ENCODE results near the gene IFITM2. TPM values are rescaled to one million over a fixed set of nuclear protein-coding genes. Genes with fewer than 3 reads are reported as not detected.
"Not testable (repeated sequence)": the region's sequence is repeated elsewhere in the genome, so short reads cannot be mapped to it uniquely, and the experiment has no call there.

The IFITM2 gene
- total and polyA plus RNA-seq, 4 donors = 26.3 to 132 (median 58.9) TPM

- WGBS (ENCODE audit: insufficient coverage) = 37% methylated on average over 26 of the region's 26 CpGs
- H3K27me3 ChIP-seq (ENCODE audit: control insufficient read depth, insufficient read depth, low read length) = peaks cover 74% of the 10 kb centered on the region
- H3K36me3 ChIP-seq (ENCODE audit: control insufficient read depth, insufficient read depth, low read length) = no peaks in the 10 kb centered on the region
- no peaks in the 10 kb centered on the region for H3K9me3 ChIP-seq (ENCODE audit: control insufficient read depth, insufficient read depth, low read length)
- no peak overlapping the region for H3K27ac ChIP-seq (ENCODE audit: low read depth, low read length)
- no peak for DNase-seq (ENCODE audit: low read depth in 4 of 6, low spot score in 6 of 6)
- no peak overlapping the region for H3K4me3 ChIP-seq (ENCODE audit: low read depth, low read length)
- H3K4me1 ChIP-seq (ENCODE audit: control insufficient read depth, insufficient read depth, low read length) = peaks cover 15% of the 10 kb centered on the region
Observed at GRCh38 chr11:281486-282161, 26.0 kb upstream of the IFITM2 start.

GRCh38 chr11:282171-282570, 25.4 kb upstream of the IFITM2 start:
- Histone ChIP-seq H3K27me3 (ENCODE audit: control insufficient read depth, insufficient read depth, low read length) (peaks cover 78% of the 10 kb centered on the region), H3K36me3 (ENCODE audit: control insufficient read depth, insufficient read depth, low read length) (no peaks in the 10 kb centered on the region), H3K27ac (ENCODE audit: low read depth, low read length) (no peak overlapping the region), H3K4me3 (ENCODE audit: low read depth, low read length) (no peak overlapping the region), H3K9me3 (ENCODE audit: control insufficient read depth, insufficient read depth, low read length) (no peaks in the 10 kb centered on the region), H3K4me1 (ENCODE audit: control insufficient read depth, insufficient read depth, low read length) (peaks cover 15% of the 10 kb centered on the region)
- no peak for DNase-seq (ENCODE audit: low read depth in 4 of 6, low spot score in 6 of 6)
- 65% methylated on average over 4 of the region's 4 CpGs for WGBS (ENCODE audit: insufficient coverage)

GRCh38 chr11:282630-283360, 24.8 kb upstream of the IFITM2 start:
- H3K36me3 ChIP-seq (ENCODE audit: control insufficient read depth, insufficient read depth, low read length) = no peaks in the 10 kb centered on the region
- no peak overlapping the region for H3K4me3 ChIP-seq (ENCODE audit: low read depth, low read length)
- H3K27me3 ChIP-seq (ENCODE audit: control insufficient read depth, insufficient read depth, low read length) = peaks cover 80% of the 10 kb centered on the region
- no peaks in the 10 kb centered on the region for H3K9me3 ChIP-seq (ENCODE audit: control insufficient read depth, insufficient read depth, low read length)
- H3K27ac ChIP-seq (ENCODE audit: low read depth, low read length) = no peak overlapping the region
- DNase-seq (ENCODE audit: low read depth in 4 of 6, low spot score in 6 of 6) = no peak
- peaks cover 16% of the 10 kb centered on the region for H3K4me1 ChIP-seq (ENCODE audit: control insufficient read depth, insufficient read depth, low read length)
- 71% methylated on average over 10 of the region's 13 CpGs for WGBS (ENCODE audit: insufficient coverage)

GRCh38 chr11:283405-284104, 24.1 kb upstream of the IFITM2 start:
- Histone ChIP-seq H3K9me3 (ENCODE audit: control insufficient read depth, insufficient read depth, low read length) (no peaks in the 10 kb centered on the region), H3K27ac (ENCODE audit: low read depth, low read length) (no peak overlapping the region), H3K36me3 (ENCODE audit: control insufficient read depth, insufficient read depth, low read length) (no peaks in the 10 kb centered on the region), H3K4me1 (ENCODE audit: control insufficient read depth, insufficient read depth, low read length) (peaks cover 23% of the 10 kb centered on the region), H3K4me3 (ENCODE audit: low read depth, low read length) (no peak overlapping the region), H3K27me3 (ENCODE audit: control insufficient read depth, insufficient read depth, low read length) (peaks cover 80% of the 10 kb centered on the region)
- 85% methylated on average over 15 of the region's 23 CpGs for WGBS (ENCODE audit: insufficient coverage)
- DNase-seq (ENCODE audit: low read depth in 4 of 6, low spot score in 6 of 6) = no peak

- DNase-seq (ENCODE audit: low read depth in 4 of 6, low spot score in 6 of 6) = no peak
- Histone ChIP-seq H3K36me3 (ENCODE audit: control insufficient read depth, insufficient read depth, low read length) (no peaks in the 10 kb centered on the region), H3K4me3 (ENCODE audit: low read depth, low read length) (no peak overlapping the region), H3K27me3 (ENCODE audit: control insufficient read depth, insufficient read depth, low read length) (peaks cover 73% of the 10 kb centered on the region), H3K27ac (ENCODE audit: low read depth, low read length) (no peak overlapping the region), H3K4me1 (ENCODE audit: control insufficient read depth, insufficient read depth, low read length) (peaks cover 24% of the 10 kb centered on the region), H3K9me3 (ENCODE audit: control insufficient read depth, insufficient read depth, low read length) (no peaks in the 10 kb centered on the region)
- WGBS (ENCODE audit: insufficient coverage) = 80% methylated on average over 22 of the region's 24 CpGs
Observed at GRCh38 chr11:284105-285020, 23.3 kb upstream of the IFITM2 start.

GRCh38 chr11:285021-285893, 22.4 kb upstream of the IFITM2 start:
- H3K27me3 ChIP-seq (ENCODE audit: control insufficient read depth, insufficient read depth, low read length) = peaks cover 69% of the 10 kb centered on the region
- peaks cover 26% of the 10 kb centered on the region for H3K4me1 ChIP-seq (ENCODE audit: control insufficient read depth, insufficient read depth, low read length)
- H3K27ac ChIP-seq (ENCODE audit: low read depth, low read length) = no peak overlapping the region
- H3K36me3 ChIP-seq (ENCODE audit: control insufficient read depth, insufficient read depth, low read length) = peaks cover 3% of the 10 kb centered on the region
- H3K4me3 ChIP-seq (ENCODE audit: low read depth, low read length) = no peak overlapping the region
- H3K9me3 ChIP-seq (ENCODE audit: control insufficient read depth, insufficient read depth, low read length) = no peaks in the 10 kb centered on the region
- DNase-seq (ENCODE audit: low read depth in 4 of 6, low spot score in 6 of 6) = no peak
- WGBS (ENCODE audit: insufficient coverage) = 84% methylated on average over 29 of the region's 29 CpGs

- 94% methylated on average over 4 of the region's 8 CpGs for WGBS (ENCODE audit: insufficient coverage)
- Histone ChIP-seq H3K27ac (ENCODE audit: low read depth, low read length) (no peak overlapping the region), H3K9me3 (ENCODE audit: control insufficient read depth, insufficient read depth, low read length) (no peaks in the 10 kb centered on the region), H3K4me1 (ENCODE audit: control insufficient read depth, insufficient read depth, low read length) (peaks cover 23% of the 10 kb centered on the region), H3K36me3 (ENCODE audit: control insufficient read depth, insufficient read depth, low read length) (peaks cover 8% of the 10 kb centered on the region), H3K27me3 (ENCODE audit: control insufficient read depth, insufficient read depth, low read length) (peaks cover 65% of the 10 kb centered on the region), H3K4me3 (ENCODE audit: low read depth, low read length) (no peak overlapping the region)
- DNase-seq (ENCODE audit: low read depth in 4 of 6, low spot score in 6 of 6) = no peak
Observed at GRCh38 chr11:285894-286220, 21.8 kb upstream of the IFITM2 start.

- DNase-seq (ENCODE audit: low read depth in 4 of 6, low spot score in 6 of 6); H3K4me3 ChIP-seq (ENCODE audit: low read depth, low read length); H3K27ac ChIP-seq (ENCODE audit: low read depth, low read length); H3K9me3 ChIP-seq (ENCODE audit: control insufficient read depth, insufficient read depth, low read length): not testable (repeated sequence)
- WGBS (ENCODE audit: insufficient coverage) = 89% methylated on average over 23 of the region's 27 CpGs
- peaks cover 51% of the 10 kb centered on the region for H3K27me3 ChIP-seq (ENCODE audit: control insufficient read depth, insufficient read depth, low read length)
- H3K36me3 ChIP-seq (ENCODE audit: control insufficient read depth, insufficient read depth, low read length) = peaks cover 12% of the 10 kb centered on the region
- H3K4me1 ChIP-seq (ENCODE audit: control insufficient read depth, insufficient read depth, low read length) = peaks cover 16% of the 10 kb centered on the region
Observed at GRCh38 chr11:286977-287820, 20.4 kb upstream of the IFITM2 start.
